CD4-positive, alpha-beta T cell (primary cell): ENCODE data around the gene LEF1. TPM values are rescaled to one million over a fixed set of nuclear protein-coding genes. Genes with fewer than 3 reads are reported as not detected.

Experiments
- ATAC-seq: fragments of 200-7000 bp; cut with Tn5 transposase; one replicate; pipeline ENCODE4 v1.10.0; 2022; ENCODE audit warnings: mild to moderate bottlenecking; ENCODE audit not compliant: poor library complexity
- CTCF ChIA-PET: fragments of 350-600 bp; sonication (Branson Sonifier 250); formaldehyde crosslinking; loops from one replicate; lab custom pipeline; 2021; ENCODE audit warnings: antibody characterized with exemption, inconsistent platforms; lab: Charles Lee
- POLR2A ChIA-PET: fragments of 350-600 bp; sonication (Branson Sonifier 250); formaldehyde crosslinking; loops from one replicate; lab custom pipeline; 2021; ENCODE audit warnings: antibody characterized with exemption, inconsistent platforms; lab: Charles Lee
- DNase-seq, 14 experiments: peaks; one replicate each; pipeline ENCODE4 v3.0.0-alpha.2; 2013 to 2020; ENCODE audit warnings: mixed read lengths in 2 of 14
- H3K27ac ChIP-seq, 2 donors: one replicate each; pipeline versions ENCODE4 v1.5.1 to v1.7.0; 2013; ENCODE audit warnings: low read length in 2 of 2, low read depth in 1 of 2, mild to moderate bottlenecking in 1 of 2
- H3K27me3 ChIP-seq, 2 experiments: 1 replicate in 1 of 2; 2 replicates in 1 of 2; pipeline versions ENCODE4 v1.6.1 to v1.7.0; 2013; ENCODE audit warnings: low read length in 2 of 2, control low read depth in 1 of 2, mild to moderate bottlenecking in 1 of 2, moderate library complexity in 1 of 2; ENCODE audit not compliant: insufficient read depth in 2 of 2, control insufficient read depth in 1 of 2
- H3K36me3 ChIP-seq: one replicate; pipeline ENCODE4 v1.6.1; 2013; ENCODE audit warnings: low read length, control low read depth; ENCODE audit not compliant: insufficient read depth
- H3K4me1 ChIP-seq: one replicate; pipeline ENCODE4 v1.6.1; 2013; ENCODE audit warnings: low read length, control low read depth; ENCODE audit not compliant: insufficient read depth
- H3K4me3 ChIP-seq: one replicate; pipeline ENCODE4 v1.5.1; 2013; ENCODE audit warnings: mild to moderate bottlenecking, low read length, moderate library complexity
- H3K9me3 ChIP-seq, 2 experiments: 1 replicate in 1 of 2; 2 replicates in 1 of 2; pipeline versions ENCODE4 v1.6.1 to v1.7.0; 2013; ENCODE audit warnings: low read length in 2 of 2, mild to moderate bottlenecking in 2 of 2, control low read depth in 1 of 2, moderate library complexity in 1 of 2; ENCODE audit not compliant: control insufficient read depth in 1 of 2, insufficient read depth in 1 of 2
- H3K27ac Mint-ChIP-seq: one replicate; pipeline ENCODE4 v1.8.0; 2020; ENCODE audit warnings: mixed read lengths
- H3K27me3 Mint-ChIP-seq: one replicate; pipeline ENCODE4 v1.8.0; 2021; ENCODE audit warnings: mixed read lengths
- H3K36me3 Mint-ChIP-seq: one replicate; pipeline ENCODE4 v1.8.0; 2021; ENCODE audit warnings: low read depth, mixed read lengths
- H3K4me1 Mint-ChIP-seq: one replicate; pipeline ENCODE4 v1.8.0; 2021; ENCODE audit warnings: low read depth, mixed read lengths
- H3K4me3 Mint-ChIP-seq: one replicate; pipeline ENCODE4 v1.8.0; 2020; ENCODE audit warnings: mild to moderate bottlenecking, mixed read lengths
- H3K9me3 Mint-ChIP-seq: one replicate; pipeline ENCODE4 v1.8.0; 2020; ENCODE audit warnings: mixed read lengths
- intact Hi-C, 2 experiments: fragments of 100-400 bp; cut with DNase I in 1 of 2; cut with micrococcal nuclease in 1 of 2; formaldehyde crosslinking; loops; one replicate each; pipeline versions ENCODE4 v1.15.1 to v1.9.0; 2023 to 2025; cut with DNase I, micrococcal nuclease
- total RNA-seq, 174 experiments: library from RNA in 2 of 174; stranded (reverse) in 2 of 174; gene quantifications; one replicate each; pipeline ENCODE4 v1.2.3 and lab custom pipeline; 2021 to 2026
- TF ChIP-seq, protein P1 (sequence below): fragments of 200-600 bp; IDR thresholded peaks from one replicate; pipeline ENCODE4 v1.8.0; 2022; ENCODE audit warnings: antibody characterized with exemption, mild to moderate bottlenecking

The LEF1 gene
- total RNA-seq, 2 experiments from 2014 or later: 409 to 438 TPM

DNA sequence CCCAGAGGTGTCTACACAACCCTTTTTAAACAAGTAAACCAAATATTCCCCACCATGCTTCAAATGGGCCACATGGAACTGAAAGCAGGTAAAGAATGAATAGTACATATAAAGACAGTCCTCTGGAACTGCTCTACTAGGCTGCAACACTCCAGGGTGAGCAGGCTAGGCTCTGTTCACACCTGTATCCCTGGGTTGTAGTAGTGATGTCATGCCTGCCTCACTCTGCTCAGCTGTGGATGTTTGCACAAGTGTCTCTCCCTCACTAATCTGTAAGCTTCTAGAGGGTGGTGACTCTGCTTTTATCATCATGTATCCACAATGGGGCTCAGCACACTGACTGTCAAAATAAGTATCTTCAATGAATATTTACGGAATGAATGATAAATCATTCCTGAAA, 20.4 kb downstream of the LEF1 start:
- peaks cover 93% of the 10 kb centered on the region for H3K4me1 Mint-ChIP-seq
- DNase-seq (peak in 6 of 14 experiments; percentile 28 to 64 (median 59)), ATAC-seq (peak; percentile 76)
- ChIA-PET POLR2A (interaction anchor here (1.0 to 3.7 kb wide), 10 partner anchors 8 to 104 kb away, joined by 3 to 26 read pairs (median 6); partner anchors contain the start of gene LEF1), CTCF (interaction anchor here (1.0 to 1.5 kb wide), 2 partner anchors 14 to 118 kb away, joined by 3 to 7 read pairs; no protein-coding TSS in a partner anchor)
- no peaks in the 10 kb centered on the region for H3K27me3 Mint-ChIP-seq
- H3K27ac ChIP-seq: peak overlapping the region; percentile 4 to 73
- TF ChIP-seq, protein P1, sequence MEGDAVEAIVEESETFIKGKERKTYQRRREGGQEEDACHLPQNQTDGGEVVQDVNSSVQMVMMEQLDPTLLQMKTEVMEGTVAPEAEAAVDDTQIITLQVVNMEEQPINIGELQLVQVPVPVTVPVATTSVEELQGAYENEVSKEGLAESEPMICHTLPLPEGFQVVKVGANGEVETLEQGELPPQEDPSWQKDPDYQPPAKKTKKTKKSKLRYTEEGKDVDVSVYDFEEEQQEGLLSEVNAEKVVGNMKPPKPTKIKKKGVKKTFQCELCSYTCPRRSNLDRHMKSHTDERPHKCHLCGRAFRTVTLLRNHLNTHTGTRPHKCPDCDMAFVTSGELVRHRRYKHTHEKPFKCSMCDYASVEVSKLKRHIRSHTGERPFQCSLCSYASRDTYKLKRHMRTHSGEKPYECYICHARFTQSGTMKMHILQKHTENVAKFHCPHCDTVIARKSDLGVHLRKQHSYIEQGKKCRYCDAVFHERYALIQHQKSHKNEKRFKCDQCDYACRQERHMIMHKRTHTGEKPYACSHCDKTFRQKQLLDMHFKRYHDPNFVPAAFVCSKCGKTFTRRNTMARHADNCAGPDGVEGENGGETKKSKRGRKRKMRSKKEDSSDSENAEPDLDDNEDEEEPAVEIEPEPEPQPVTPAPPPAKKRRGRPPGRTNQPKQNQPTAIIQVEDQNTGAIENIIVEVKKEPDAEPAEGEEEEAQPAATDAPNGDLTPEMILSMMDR: no peak
- intact Hi-C loops: no loop called here
- H3K9me3 ChIP-seq: no peaks in the 10 kb centered on the region
- peaks cover 55% of the 10 kb centered on the region for H3K36me3 ChIP-seq
- no peaks in the 10 kb centered on the region for H3K27me3 ChIP-seq
- H3K9me3 Mint-ChIP-seq: no peaks in the 10 kb centered on the region
- peaks cover 92% of the 10 kb centered on the region for H3K36me3 Mint-ChIP-seq
- no peak overlapping the region for H3K4me3 ChIP-seq
- H3K27ac Mint-ChIP-seq: peak overlapping the region; percentile 98
- H3K4me3 Mint-ChIP-seq: peak overlapping the region; percentile 45
- peaks cover 49% of the 10 kb centered on the region for H3K4me1 ChIP-seq

DNA sequence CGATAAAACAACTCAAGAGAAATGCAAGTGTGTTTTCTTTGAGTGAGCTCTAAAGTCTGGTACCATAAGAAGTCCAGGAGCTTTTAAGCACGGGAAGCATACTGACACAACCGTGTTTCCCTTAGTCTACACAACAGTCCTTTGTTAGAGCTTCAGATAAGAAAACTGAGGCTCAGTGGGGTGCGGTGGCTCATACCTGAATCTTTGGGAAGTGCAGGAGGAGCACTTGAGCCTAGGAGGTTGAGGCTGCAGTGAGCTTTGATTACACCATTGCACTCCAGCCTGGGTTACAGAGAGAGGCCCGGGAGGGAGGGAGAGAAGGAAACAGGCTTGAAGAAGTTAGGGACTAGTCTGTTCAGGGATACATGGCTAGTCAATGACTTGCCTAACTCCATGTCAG, 21.9 kb downstream of the LEF1 start:
- H3K4me1 Mint-ChIP-seq: peaks cover 92% of the 10 kb centered on the region
- DNase-seq (no peak), ATAC-seq (peak; percentile 7)
- POLR2A ChIA-PET: interaction anchor here (0.6 to 14.9 kb wide), 10 partner anchors 10 to 474 kb away, joined by 3 to 229 read pairs (median 5); partner anchors contain the start of genes LEF1 and RPL34
- Histone ChIP-seq H3K4me1 (peaks cover 39% of the 10 kb centered on the region), H3K36me3 (peaks cover 46% of the 10 kb centered on the region), H3K9me3 (no peaks in the 10 kb centered on the region), H3K27ac (peak overlapping the region in 1 of 2 donors; percentile 73), H3K4me3 (no peak overlapping the region), H3K27me3 (no peaks in the 10 kb centered on the region)
- peak overlapping the region; percentile 45 for H3K4me3 Mint-ChIP-seq
- H3K27me3 Mint-ChIP-seq: no peaks in the 10 kb centered on the region
- peak overlapping the region; percentile 98 for H3K27ac Mint-ChIP-seq
- TF ChIP-seq, protein P1: no peak
- CTCF ChIA-PET: interaction anchor here (0.9 to 2.3 kb wide), 4 partner anchors 9 to 128 kb away, joined by 3 to 7 read pairs (median 4); no protein-coding TSS in a partner anchor
- no peaks in the 10 kb centered on the region for H3K9me3 Mint-ChIP-seq
- peaks cover 91% of the 10 kb centered on the region for H3K36me3 Mint-ChIP-seq
- intact Hi-C loops: loop anchor here in 1 of 2 experiments (2.0 kb wide), 1 partner anchor 20 kb away; no protein-coding TSS in a partner anchor

- POLR2A ChIA-PET: interaction anchor here (0.7 to 14.9 kb wide), 8 partner anchors 9 to 474 kb away, joined by 3 to 229 read pairs (median 5); partner anchors contain the start of genes LEF1 and RPL34
- ATAC-seq (peak; percentile 30), DNase-seq (no peak)
- peak overlapping the region; percentile 59 for H3K4me3 Mint-ChIP-seq
- H3K4me1 Mint-ChIP-seq: peaks cover 92% of the 10 kb centered on the region
- H3K36me3 Mint-ChIP-seq: peaks cover 91% of the 10 kb centered on the region
- TF ChIP-seq, protein P1: no peak
- Histone ChIP-seq H3K9me3 (no peaks in the 10 kb centered on the region), H3K27me3 (no peaks in the 10 kb centered on the region), H3K4me3 (no peak overlapping the region), H3K4me1 (peaks cover 42% of the 10 kb centered on the region), H3K27ac (peak overlapping the region in 1 of 2 donors; percentile 73), H3K36me3 (peaks cover 42% of the 10 kb centered on the region)
- CTCF ChIA-PET: interaction anchor here (0.9 to 2.3 kb wide), 6 partner anchors 8 to 127 kb away, joined by 3 to 7 read pairs (median 4); no protein-coding TSS in a partner anchor
- H3K27ac Mint-ChIP-seq: peak overlapping the region; percentile 98
- intact Hi-C loops: loop anchor here in 1 of 2 experiments (2.0 kb wide), 1 partner anchor 20 kb away; no protein-coding TSS in a partner anchor
- no peaks in the 10 kb centered on the region for H3K27me3 Mint-ChIP-seq
- no peaks in the 10 kb centered on the region for H3K9me3 Mint-ChIP-seq
Measured at GRCh38 chr4:108146336-108146735, 22.4 kb downstream of the LEF1 start.
